ENCODE measurements around the gene OAS3.

DNA sequence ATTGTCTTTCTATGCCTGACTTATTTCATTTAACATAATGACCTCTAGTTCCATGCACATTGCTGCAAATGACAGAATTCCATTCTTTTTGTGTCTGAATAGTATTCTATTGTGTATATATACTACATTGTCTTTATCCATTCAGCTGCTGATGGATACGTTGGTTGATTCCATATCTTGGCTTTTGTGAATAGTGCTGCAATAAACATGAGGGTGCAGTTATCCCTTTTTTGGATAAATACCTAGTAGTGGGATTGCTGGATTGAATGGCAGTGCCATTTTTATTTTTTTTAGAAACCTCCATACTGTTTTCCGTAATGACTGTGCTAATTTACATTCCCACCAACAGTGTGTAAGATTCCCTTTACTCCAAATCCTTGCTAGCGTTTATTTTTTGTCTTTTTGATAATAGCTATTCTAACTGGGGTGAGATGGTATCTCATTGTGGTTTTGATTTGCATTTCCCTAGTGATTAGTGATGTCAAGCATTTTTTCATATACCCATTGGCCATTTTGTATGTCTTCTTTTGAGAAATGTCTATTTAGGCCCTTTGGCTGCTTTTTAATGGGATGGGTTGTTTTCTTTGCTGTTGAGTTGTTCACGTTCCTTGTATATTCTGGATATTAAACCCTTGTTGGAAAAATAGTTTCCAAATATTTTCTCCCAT is 42.4 kb downstream of the OAS3 start:
- TF ChIP-seq, protein P1, sequence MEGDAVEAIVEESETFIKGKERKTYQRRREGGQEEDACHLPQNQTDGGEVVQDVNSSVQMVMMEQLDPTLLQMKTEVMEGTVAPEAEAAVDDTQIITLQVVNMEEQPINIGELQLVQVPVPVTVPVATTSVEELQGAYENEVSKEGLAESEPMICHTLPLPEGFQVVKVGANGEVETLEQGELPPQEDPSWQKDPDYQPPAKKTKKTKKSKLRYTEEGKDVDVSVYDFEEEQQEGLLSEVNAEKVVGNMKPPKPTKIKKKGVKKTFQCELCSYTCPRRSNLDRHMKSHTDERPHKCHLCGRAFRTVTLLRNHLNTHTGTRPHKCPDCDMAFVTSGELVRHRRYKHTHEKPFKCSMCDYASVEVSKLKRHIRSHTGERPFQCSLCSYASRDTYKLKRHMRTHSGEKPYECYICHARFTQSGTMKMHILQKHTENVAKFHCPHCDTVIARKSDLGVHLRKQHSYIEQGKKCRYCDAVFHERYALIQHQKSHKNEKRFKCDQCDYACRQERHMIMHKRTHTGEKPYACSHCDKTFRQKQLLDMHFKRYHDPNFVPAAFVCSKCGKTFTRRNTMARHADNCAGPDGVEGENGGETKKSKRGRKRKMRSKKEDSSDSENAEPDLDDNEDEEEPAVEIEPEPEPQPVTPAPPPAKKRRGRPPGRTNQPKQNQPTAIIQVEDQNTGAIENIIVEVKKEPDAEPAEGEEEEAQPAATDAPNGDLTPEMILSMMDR (IDR thresholded peaks at IDR 0.05; ENCODE audit: low read depth, low read length, missing input control), result no peak
- TF ChIP-seq, protein P2, sequence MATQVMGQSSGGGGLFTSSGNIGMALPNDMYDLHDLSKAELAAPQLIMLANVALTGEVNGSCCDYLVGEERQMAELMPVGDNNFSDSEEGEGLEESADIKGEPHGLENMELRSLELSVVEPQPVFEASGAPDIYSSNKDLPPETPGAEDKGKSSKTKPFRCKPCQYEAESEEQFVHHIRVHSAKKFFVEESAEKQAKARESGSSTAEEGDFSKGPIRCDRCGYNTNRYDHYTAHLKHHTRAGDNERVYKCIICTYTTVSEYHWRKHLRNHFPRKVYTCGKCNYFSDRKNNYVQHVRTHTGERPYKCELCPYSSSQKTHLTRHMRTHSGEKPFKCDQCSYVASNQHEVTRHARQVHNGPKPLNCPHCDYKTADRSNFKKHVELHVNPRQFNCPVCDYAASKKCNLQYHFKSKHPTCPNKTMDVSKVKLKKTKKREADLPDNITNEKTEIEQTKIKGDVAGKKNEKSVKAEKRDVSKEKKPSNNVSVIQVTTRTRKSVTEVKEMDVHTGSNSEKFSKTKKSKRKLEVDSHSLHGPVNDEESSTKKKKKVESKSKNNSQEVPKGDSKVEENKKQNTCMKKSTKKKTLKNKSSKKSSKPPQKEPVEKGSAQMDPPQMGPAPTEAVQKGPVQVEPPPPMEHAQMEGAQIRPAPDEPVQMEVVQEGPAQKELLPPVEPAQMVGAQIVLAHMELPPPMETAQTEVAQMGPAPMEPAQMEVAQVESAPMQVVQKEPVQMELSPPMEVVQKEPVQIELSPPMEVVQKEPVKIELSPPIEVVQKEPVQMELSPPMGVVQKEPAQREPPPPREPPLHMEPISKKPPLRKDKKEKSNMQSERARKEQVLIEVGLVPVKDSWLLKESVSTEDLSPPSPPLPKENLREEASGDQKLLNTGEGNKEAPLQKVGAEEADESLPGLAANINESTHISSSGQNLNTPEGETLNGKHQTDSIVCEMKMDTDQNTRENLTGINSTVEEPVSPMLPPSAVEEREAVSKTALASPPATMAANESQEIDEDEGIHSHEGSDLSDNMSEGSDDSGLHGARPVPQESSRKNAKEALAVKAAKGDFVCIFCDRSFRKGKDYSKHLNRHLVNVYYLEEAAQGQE (IDR thresholded peaks at IDR 0.05), result no peak
- TF ChIP-seq, protein P3, sequence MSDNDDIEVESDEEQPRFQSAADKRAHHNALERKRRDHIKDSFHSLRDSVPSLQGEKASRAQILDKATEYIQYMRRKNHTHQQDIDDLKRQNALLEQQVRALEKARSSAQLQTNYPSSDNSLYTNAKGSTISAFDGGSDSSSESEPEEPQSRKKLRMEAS (IDR thresholded peaks at IDR 0.05), result no peak
- TF ChIP-seq GABPA (IDR thresholded peaks at IDR 0.05 in 1 of 2, conservative IDR thresholded peaks at IDR 0.05 in 1 of 2), result no peak
- no peak for TF ChIP-seq RAD21 (IDR thresholded peaks at IDR 0.05)
- TF ChIP-seq TAF1 (conservative IDR thresholded peaks at IDR 0.05), result no peak
